ENCODE measurements around the gene ATXN1.

The ATXN1 gene

GRCh38 chr6:16759646-16760515, 1.4 kb downstream of the ATXN1 start:
- ATAC-seq = peak; percentile 71
- TF ChIP-seq, protein P1, sequence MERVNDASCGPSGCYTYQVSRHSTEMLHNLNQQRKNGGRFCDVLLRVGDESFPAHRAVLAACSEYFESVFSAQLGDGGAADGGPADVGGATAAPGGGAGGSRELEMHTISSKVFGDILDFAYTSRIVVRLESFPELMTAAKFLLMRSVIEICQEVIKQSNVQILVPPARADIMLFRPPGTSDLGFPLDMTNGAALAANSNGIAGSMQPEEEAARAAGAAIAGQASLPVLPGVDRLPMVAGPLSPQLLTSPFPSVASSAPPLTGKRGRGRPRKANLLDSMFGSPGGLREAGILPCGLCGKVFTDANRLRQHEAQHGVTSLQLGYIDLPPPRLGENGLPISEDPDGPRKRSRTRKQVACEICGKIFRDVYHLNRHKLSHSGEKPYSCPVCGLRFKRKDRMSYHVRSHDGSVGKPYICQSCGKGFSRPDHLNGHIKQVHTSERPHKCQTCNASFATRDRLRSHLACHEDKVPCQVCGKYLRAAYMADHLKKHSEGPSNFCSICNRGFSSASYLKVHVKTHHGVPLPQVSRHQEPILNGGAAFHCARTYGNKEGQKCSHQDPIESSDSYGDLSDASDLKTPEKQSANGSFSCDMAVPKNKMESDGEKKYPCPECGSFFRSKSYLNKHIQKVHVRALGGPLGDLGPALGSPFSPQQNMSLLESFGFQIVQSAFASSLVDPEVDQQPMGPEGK (CRISPR knock-in tag; IDR thresholded peaks at IDR 0.05; ENCODE audit: borderline replicate concordance) = peak; percentile 81; the same call in 1 of the 2 replicates
- TF ChIP-seq, protein P2, sequence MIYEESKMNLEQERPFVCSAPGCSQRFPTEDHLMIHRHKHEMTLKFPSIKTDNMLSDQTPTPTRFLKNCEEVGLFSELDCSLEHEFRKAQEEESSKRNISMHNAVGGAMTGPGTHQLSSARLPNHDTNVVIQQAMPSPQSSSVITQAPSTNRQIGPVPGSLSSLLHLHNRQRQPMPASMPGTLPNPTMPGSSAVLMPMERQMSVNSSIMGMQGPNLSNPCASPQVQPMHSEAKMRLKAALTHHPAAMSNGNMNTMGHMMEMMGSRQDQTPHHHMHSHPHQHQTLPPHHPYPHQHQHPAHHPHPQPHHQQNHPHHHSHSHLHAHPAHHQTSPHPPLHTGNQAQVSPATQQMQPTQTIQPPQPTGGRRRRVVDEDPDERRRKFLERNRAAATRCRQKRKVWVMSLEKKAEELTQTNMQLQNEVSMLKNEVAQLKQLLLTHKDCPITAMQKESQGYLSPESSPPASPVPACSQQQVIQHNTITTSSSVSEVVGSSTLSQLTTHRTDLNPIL (CRISPR knock-in tag; IDR thresholded peaks at IDR 0.05; ENCODE audit: low read depth) = no peak
- TF ChIP-seq ZFP3 (CRISPR knock-in tag; IDR thresholded peaks at IDR 0.05) (0 out of 2 replicates have a peak, but pooled peaks have one; percentile 29), RARB (CRISPR knock-in tag; IDR thresholded peaks at IDR 0.05) (no peak), ESRRG (CRISPR knock-in tag; IDR thresholded peaks at IDR 0.05) (no peak)

DNA sequence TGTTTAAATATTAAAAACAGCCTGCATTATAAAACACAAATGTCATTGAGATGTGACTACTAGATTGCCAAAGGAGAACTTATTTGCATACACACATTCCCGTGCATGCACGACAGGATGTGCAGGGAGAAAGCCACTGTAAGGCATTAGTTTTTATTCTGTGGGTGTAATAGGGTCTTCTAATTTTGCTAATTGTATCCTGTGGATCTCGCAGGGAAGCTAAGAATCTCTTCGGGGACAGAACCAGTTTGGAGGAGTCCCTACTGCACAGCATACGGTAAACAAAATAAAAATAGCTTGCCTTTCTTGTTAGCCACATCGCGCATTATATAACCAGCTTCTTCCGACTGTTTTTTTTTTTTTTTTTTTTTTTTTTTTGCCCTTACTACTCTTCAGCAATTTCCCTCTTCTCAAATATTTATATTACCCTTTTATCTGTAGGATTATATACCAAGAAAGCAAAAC, 2.0 kb downstream of the ATXN1 start:
- ATAC-seq = 0 out of 3 replicates have a peak, but pooled peaks have one; percentile 0
- TF ChIP-seq BACH2 (CRISPR knock-in tag; IDR thresholded peaks at IDR 0.05; ENCODE audit: borderline replicate concordance) = no peak
- no peak for TF ChIP-seq OSR1 (CRISPR knock-in tag; IDR thresholded peaks at IDR 0.05)
- TF ChIP-seq PPARA (CRISPR knock-in tag; IDR thresholded peaks at IDR 0.05; ENCODE audit: borderline replicate concordance) = no peak
- TF ChIP-seq TCF4 (CRISPR knock-in tag; IDR thresholded peaks at IDR 0.05; ENCODE audit: borderline replicate concordance) = no peak
- TF ChIP-seq, protein P1 (CRISPR knock-in tag; IDR thresholded peaks at IDR 0.05; ENCODE audit: borderline replicate concordance) = no peak
- TF ChIP-seq ZFP30 (CRISPR knock-in tag; IDR thresholded peaks at IDR 0.05) = no peak
- TF ChIP-seq GLIS3 (CRISPR knock-in tag; IDR thresholded peaks at IDR 0.05) = no peak
- TF ChIP-seq ZC3H10 (CRISPR knock-in tag; IDR thresholded peaks at IDR 0.05) = no peak
- no peak for TF ChIP-seq RARB (CRISPR knock-in tag; IDR thresholded peaks at IDR 0.05)
- TF ChIP-seq ESRRG (CRISPR knock-in tag; IDR thresholded peaks at IDR 0.05) = no peak
- TF ChIP-seq CSDC2 (CRISPR knock-in tag; IDR thresholded peaks at IDR 0.05) = no peak
- TF ChIP-seq ISL1 (CRISPR knock-in tag; IDR thresholded peaks at IDR 0.05) = no peak
- TF ChIP-seq ZFP3 (CRISPR knock-in tag; IDR thresholded peaks at IDR 0.05) = no peak
- TF ChIP-seq, protein P2 (CRISPR knock-in tag; IDR thresholded peaks at IDR 0.05; ENCODE audit: low read depth) = no peak
- TF ChIP-seq ZNF565 (CRISPR knock-in tag; conservative IDR thresholded peaks at IDR 0.05; ENCODE audit: low read depth) = no peak

- peak; percentile 10 for ATAC-seq
- TF ChIP-seq ZNF70 (CRISPR knock-in tag; IDR thresholded peaks at IDR 0.05) = no peak
- no peak for TF ChIP-seq TOX (CRISPR knock-in tag; IDR thresholded peaks at IDR 0.05; ENCODE audit: borderline replicate concordance)
- TF ChIP-seq, protein P3, sequence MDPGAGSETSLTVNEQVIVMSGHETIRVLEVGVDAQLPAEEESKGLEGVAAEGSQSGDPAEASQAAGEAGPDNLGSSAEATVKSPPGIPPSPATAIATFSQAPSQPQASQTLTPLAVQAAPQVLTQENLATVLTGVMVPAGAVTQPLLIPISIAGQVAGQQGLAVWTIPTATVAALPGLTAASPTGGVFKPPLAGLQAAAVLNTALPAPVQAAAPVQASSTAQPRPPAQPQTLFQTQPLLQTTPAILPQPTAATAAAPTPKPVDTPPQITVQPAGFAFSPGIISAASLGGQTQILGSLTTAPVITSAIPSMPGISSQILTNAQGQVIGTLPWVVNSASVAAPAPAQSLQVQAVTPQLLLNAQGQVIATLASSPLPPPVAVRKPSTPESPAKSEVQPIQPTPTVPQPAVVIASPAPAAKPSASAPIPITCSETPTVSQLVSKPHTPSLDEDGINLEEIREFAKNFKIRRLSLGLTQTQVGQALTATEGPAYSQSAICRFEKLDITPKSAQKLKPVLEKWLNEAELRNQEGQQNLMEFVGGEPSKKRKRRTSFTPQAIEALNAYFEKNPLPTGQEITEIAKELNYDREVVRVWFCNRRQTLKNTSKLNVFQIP (CRISPR knock-in tag; IDR thresholded peaks at IDR 0.05; ENCODE audit: borderline replicate concordance, low read depth) = no peak
- no peak for TF ChIP-seq GLIS3 (CRISPR knock-in tag; IDR thresholded peaks at IDR 0.05)
- TF ChIP-seq, protein P4, sequence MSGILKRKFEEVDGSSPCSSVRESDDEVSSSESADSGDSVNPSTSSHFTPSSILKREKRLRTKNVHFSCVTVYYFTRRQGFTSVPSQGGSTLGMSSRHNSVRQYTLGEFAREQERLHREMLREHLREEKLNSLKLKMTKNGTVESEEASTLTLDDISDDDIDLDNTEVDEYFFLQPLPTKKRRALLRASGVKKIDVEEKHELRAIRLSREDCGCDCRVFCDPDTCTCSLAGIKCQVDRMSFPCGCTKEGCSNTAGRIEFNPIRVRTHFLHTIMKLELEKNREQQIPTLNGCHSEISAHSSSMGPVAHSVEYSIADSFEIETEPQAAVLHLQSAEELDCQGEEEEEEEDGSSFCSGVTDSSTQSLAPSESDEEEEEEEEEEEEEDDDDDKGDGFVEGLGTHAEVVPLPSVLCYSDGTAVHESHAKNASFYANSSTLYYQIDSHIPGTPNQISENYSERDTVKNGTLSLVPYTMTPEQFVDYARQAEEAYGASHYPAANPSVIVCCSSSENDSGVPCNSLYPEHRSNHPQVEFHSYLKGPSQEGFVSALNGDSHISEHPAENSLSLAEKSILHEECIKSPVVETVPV (CRISPR knock-in tag; IDR thresholded peaks at IDR 0.05) = no peak
- no peak for TF ChIP-seq ZFP3 (CRISPR knock-in tag; IDR thresholded peaks at IDR 0.05)
- TF ChIP-seq CSDC2 (CRISPR knock-in tag; IDR thresholded peaks at IDR 0.05) = no peak
- TF ChIP-seq ZC3H10 (CRISPR knock-in tag; IDR thresholded peaks at IDR 0.05) = no peak
- TF ChIP-seq SNAI2 (CRISPR knock-in tag; IDR thresholded peaks at IDR 0.05) = no peak
- no peak for TF ChIP-seq ARNTL (CRISPR knock-in tag; IDR thresholded peaks at IDR 0.05; ENCODE audit: borderline replicate concordance, low read depth)
- no peak for TF ChIP-seq ZNF8 (CRISPR knock-in tag; IDR thresholded peaks at IDR 0.05)
- no peak for TF ChIP-seq PPARA (CRISPR knock-in tag; IDR thresholded peaks at IDR 0.05; ENCODE audit: borderline replicate concordance)
- TF ChIP-seq, protein P1 (CRISPR knock-in tag; IDR thresholded peaks at IDR 0.05; ENCODE audit: borderline replicate concordance) = no peak
- TF ChIP-seq ZNF565 (CRISPR knock-in tag; conservative IDR thresholded peaks at IDR 0.05; ENCODE audit: low read depth) = no peak
- TF ChIP-seq TCF4 (CRISPR knock-in tag; IDR thresholded peaks at IDR 0.05; ENCODE audit: borderline replicate concordance) = no peak
- TF ChIP-seq ISL1 (CRISPR knock-in tag; IDR thresholded peaks at IDR 0.05) = no peak
Measured at GRCh38 chr6:16758163-16758975, 2.9 kb downstream of the ATXN1 start.
